HG03571 (cell line): ENCODE results near the gene MTERF4.

Experiments
- ATAC-seq: cut with Tn5 transposase; IDR thresholded peaks from one replicate; pipeline ENCODE4 v1.9.1; 2021; ENCODE audit not compliant: unreplicated experiment

Gene MTERF4, protein sequence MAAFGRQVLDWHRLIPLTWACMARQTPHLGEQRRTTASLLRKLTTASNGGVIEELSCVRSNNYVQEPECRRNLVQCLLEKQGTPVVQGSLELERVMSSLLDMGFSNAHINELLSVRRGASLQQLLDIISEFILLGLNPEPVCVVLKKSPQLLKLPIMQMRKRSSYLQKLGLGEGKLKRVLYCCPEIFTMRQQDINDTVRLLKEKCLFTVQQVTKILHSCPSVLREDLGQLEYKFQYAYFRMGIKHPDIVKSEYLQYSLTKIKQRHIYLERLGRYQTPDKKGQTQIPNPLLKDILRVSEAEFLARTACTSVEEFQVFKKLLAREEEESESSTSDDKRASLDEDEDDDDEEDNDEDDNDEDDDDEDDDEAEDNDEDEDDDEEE

DNA sequence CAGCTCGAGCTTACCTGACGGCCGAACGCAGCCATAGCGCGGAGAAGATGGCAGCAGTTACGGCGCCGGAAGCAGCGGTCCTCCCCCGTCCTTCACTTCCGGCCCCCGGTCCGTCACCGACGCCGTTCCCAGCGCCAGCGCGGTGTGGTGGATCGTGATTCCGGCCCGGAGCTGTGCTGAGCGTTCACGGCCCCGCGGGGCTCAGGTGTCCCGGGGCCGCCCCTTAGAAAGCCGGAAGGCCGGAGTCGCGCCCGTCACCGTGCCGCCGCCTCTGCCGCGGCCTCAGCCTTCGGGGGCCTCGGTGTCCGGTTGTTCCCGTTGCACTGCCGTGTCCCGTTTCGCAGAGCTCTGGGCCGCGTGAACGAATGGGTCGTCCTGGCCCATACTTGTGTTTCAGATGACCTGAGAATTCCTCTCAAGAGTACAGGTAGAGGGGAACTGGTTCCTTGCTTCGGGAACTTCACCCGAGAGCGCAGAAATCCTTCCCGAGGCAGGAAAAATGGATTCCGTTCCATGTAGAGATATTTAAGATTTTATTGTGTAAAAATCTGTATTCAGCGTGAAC is at the start of gene MTERF4:
Gene MTERF4 (minus strand): TSS at position 49 of the 565 bp plus-strand sequence. CDS start 14 bp downstream, at position 35.
- ATAC-seq, result peak; percentile 87

DNA sequence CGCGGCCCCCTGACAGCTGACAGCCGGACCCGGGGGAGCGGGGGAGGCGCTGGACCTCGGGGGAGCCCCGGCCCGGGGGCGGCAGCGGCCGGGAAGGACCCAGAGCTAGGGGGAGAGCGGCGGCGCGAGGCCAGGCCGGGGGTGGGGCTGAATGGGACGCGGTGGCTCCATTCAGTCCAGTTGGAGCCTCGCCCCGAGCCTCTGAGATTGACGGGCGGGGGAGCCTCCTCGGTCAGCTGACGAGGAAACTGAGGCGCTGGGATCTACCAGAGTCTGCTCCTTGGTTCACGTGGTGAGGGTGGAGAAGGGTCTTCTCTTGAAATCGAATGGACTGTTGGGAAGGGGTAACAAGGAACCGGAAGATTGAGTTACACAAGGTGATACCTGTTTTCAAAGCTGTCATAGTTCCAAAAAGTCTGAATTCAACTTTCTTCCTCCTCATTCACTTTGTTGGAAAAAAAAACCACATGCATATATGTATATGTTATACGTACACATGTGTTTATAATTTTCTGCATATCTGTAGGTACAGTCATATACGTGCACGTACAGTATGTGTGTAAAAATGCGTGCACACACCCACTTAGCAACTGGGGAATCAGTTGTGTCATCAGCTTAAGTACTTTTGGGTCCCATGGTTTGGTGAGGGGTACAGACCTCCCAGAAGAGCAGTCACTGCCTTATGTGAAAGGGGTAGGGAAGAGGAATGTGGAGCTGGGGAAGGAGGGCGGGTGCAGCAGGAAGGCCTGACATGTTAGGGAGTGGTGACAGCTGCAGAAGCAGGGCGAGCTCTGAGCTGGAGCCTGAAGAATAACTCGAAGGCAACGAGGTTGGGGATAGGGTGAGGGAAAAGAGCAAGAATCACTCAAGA is 48.8 kb upstream of the MTERF4 start:
- ATAC-seq, result no peak

DNA sequence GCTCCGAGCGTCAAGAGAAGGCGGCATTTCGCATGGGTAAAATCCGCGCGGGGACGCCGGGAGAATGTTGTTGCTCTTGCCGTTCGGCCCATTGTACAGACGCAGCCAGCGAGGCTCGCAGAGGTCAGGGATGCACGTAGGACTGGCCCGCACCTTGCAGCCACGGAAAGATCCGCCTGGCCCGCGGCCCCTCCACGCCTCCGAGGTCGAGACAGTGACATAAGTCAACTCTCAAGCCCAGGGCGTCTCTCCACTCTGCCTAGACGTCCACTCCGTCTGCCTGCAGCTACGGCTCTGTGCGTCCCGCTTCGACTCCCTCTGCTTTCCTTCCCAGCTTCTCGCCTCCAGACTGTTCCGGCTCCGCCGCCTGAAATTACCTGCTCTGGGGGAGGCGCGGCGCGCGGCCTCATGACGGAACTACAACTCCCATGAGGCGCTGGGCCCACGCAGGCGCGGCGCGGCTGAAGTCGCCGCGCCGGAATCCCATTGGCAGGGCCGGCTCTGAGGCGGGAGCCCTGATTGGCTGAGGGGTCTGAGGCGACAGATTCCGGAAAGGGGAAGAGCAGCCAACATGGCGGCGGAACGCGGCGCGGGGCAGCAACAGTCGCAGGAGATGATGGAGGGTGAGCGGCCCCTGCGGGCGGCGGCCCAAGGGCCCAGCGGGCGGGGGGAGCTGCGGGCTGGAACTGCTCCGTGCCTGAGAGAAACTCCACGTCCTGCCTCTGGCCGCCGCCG is 48.0 kb upstream of the MTERF4 start, which contains the start of gene PPP1R7:
Gene PPP1R7 (plus strand): TSS at position 543 of the 735 bp plus-strand sequence. CDS start 29 bp downstream, at position 572.
- ATAC-seq, result peak; percentile 70

DNA sequence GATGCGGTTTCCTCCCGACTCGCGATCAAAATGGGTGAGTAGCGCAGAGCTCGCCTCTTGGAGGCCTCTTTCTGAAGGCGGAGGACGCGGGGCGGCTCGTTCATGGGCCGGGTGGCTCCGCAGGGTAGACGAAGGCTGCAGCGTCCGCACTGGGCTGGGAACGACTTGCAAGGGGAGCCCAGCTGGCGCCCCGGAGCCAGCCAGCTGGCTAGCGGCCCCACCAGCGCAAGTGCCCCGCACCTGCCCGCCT is 47.5 kb upstream of the MTERF4 start:
- peak; percentile 6 for ATAC-seq

DNA sequence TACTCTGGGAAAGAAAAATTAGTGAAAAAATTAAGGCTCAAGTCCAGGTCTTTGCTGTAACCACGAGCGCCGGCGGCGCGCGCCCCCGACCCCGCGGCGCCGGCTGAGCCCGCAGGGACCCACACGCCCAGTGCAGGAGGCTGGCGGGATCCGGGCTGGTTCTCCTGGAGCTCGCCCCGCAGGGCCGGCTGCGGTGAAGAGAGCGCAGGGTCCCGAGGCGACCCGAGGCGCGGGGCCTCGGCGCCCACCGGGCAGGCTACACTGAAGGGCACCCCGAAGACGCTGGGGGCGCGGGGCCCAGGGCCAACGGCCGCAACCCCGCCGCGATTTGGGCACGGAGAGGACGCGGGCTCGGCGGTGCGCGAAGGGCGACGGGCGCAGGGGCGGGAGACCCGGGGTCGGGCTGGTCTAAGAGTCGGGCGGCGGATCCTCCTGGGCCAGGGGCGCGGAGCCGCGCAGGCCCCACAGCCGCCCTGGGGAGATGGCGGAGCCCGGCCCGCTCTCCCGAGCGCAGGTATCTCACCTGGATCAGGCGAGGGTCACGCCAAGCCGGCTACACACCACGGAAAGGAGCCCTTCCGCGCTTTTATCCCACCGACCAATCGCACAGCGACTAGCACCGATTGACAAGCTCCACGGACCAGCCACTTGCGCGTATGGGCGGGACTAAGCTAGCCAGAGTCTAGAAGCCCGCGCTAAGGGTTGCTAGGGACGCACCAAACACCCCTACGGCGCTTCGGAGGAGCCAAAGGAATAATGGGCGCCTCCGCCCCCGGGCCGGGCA is 47.0 kb upstream of the MTERF4 start, which contains the start of gene PASK:
Gene PASK (minus strand): TSS at position 582 of the 784 bp plus-strand sequence. CDS start 6,440 bp downstream, outside the sequence.
- peak; percentile 77 for ATAC-seq

DNA sequence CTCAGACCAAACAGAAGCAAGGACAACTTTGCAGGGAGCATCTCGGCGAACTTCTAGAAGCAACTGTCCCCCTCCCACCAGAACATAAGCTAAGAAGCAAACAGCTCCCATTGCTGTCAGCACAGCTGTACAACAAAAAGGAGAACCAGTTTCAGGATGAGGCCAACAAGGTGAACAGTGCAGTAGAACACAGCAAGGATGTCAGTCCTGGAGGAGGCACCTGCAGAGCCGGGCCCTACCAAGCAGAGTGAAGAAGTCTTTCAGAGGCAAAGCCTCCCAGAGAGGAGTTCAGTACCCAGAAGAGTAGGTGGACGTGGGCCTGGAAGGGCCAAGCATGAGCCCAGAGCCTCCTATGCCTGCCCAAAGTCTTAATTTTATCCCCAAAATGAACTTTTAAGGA is 46.2 kb upstream of the MTERF4 start:
- ATAC-seq, result no peak

DNA sequence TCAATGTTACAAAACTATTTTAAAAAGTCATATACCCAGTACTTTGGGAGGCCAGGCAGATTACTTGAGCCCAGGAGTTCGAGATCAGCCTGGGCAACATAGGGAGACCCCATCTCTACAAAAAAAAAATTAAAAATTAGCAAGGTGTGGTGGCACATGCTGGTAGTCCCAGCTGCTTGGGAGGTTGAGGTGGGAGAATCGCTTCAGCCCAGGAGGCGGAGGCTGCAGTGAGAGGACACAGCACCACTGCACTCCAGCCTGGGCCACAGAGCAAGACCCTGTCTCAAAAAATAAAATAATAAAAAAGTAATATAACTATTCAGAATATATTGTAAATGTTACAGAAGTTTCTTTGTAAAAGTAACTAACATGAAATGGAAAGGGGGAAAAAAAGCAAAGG is 45.2 kb upstream of the MTERF4 start:
- no peak for ATAC-seq

DNA sequence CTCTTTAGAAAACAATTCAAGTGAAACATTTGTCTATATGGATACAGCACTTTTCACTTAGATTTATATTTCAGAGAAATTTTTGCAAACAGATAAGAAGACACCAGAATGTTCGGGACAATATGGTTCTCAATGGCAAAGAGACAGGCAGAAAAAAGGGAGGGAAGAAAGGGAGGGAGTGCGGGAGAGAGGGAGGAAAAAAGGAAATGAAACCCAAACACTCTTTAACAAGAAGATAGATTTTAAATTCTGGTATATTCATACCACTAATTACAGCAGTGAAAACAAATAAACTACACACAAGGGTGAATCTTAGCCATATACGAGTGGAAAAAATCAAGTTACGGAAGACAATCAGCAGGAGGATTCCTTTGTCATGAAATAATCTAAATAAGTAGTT is 44.2 kb upstream of the MTERF4 start:
- ATAC-seq, result no peak

DNA sequence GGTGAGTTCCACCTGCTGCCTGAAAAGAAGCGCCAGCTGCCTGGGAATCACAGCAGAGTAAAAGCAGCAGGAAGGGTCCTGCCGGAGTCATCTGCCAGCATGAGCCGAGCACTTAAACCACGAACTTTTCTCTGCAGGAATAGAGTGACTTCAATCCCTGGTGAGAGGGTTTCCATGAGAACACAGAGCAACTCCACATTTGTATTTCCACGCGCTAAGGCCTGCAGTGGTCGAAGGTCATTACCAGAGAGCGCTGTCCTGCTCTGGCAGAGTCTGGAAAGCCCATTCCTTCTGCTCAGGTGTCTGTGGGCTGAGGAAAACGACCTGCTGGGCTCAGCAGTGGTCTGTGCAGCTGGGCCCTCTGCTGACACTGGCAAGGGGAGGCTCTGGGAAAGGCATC is 40.5 kb upstream of the MTERF4 start:
- no peak for ATAC-seq

DNA sequence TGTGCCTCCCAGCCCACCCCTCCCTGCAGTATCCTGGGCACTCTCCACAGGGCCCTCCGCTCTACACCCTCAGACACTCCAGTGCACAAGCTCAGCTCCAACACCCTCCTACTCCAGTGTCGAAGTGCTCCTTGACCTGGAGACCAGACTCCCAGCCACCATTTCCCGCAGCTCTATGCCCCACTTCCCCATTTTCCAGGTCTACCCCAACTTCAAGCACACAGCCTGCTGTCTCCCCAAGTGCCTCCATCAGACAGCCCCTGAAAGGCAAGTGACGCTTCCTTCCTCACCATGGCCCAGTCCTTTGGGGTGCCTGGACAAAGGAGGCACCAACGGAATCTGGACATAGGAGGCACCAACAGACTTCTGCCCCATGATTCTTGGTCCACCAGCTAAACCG is 40.0 kb upstream of the MTERF4 start:
- ATAC-seq, result no peak

DNA sequence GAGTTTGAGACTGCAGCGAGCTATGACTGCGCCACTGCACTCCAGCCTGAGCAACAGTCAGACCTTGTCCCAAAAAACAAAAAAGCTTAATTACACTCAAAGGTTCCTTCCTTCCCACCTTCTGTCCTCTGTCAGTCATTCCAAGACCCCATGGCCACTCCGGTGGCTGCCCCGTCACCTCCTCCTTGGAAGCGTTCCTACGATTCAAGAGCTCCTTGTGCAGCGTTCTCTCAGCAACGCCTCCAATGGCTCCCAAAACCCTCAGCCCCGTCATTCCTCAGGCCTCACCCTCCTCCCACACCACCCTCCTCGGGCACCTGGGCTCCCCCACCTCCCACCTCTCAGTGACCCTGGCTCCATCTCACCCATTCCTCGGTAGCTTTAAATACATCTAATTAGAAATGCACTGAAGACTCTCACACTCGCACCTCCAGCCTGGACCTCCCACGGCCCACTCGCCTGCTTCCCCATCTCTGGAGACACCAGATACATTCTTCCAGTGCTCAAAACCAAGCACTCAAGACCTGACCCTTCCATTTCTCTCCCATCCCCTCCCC is 39.2 kb upstream of the MTERF4 start:
- ATAC-seq, result no peak

DNA sequence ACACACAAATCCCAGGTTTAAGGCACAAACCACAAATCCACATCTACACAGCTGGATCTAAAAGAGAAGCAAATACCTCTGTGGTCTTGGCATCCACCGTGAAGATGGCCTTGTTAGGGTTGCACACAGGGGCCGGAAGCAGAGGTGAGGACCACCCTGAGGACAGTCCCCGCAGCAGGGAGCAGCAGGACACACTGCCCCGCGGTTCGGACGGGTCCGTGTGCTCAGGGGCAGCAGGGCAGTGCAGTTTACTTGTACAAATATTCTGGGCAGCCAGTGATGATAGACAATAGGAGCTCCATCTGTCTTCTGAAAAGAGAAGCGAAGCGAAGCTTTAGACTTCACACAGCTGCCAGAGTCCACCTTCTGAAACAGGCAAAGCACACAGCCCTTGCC is 38.4 kb upstream of the MTERF4 start:
- no peak for ATAC-seq

DNA sequence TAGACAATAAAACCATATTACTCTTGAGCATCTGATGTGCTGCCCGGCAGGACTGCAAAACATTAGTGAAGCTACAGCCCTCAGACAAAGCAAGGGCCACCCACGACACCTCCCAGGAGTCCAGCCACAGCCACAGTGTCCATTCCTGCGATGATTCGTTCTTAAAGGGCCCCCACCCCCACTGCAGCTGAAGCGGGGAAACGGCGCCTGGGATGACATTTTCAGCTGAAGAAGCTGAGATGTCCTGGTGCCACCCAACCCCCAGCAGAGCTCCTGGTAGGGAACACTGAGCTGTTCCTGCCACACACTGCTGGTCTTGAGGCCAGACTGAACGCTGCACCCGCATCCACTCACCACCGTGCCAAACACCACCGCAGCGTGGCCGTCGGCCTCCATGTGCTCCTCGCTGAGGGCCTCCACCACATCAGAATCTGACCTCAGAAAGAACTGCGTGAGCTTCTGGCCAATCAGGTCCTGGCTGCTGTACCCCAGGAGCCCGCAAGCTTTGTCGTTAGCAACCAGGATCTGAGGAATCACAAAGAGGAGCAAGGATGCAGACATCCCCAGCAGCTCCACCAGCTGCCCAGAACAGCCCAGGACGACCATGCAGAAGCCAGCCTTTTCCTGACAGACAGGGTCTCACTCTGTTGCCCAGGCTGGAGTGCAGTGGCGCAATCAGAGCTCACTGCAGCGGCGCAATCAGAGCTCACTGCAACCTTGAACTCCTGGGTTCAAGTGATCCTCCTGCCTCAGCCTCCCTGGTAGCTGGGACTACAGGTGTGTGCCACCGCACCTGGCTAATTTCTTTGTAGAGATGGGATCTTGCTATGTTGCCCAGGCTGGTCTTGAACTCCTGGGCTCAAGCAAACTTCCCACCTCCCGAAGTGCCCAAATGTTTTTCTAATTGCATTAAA is 37.7 kb upstream of the MTERF4 start:
- ATAC-seq, result no peak

DNA sequence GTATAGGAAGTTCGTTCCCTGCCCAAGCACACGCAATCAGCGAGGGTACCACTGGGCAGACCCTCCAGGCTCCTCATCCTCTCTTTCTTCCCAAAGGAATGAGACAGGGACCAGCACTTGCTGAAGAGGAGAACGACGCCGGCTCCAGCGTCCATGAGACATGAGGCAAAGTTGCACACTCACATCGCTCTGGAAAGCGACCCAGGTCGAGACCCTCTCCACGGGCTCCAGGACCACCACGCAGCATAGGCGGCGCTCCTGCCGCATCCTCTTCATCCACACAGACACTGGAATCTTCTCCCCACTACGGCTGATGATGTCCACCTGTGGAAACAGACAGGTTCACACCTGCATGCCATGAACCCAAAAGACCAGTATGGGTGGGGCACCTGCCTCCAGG is 36.4 kb upstream of the MTERF4 start:
- no peak for ATAC-seq

DNA sequence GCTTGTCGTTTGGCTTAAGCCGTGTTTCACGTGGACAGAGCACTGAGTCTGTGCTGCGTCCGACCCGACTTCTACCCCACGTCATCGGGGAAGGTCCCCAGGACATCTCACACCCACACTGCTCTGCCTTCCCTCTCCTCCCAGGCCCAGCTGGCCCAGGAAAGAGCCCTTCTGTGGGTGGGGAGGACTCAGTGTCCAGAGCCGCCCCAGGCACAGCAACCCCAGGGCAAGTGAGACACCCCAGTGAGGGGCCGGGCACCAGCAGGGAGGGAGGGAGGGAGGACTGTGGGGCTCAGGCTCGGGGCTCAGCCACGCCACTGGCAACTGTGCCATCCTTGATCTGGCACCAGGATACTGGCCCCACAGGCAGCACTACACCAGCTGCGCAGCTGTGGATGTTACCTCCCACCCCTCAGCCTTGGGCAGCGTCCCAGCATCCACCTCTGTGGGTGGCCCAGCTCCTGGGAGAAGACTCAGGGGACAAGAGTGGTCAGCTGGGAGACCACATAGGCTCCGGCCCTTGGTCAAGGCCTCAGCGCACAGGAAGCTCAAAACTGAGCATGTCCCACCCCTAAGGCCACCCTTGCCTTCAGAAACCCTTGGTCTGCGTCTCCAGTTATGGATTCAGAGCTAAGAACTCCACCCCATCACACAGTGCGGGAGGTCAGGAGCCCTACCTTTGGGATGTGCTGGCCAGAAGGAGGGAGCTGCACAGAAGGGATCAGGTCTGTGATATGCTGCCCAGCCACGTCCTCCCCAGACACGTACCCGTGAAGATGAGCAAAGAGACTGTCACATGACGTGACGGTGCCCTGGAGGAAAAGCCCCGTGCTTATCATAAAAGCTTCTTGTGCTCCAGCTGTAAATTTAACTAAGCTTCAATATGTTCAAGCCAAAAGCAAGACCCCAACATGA is 35.4 kb upstream of the MTERF4 start:
- no peak for ATAC-seq

DNA sequence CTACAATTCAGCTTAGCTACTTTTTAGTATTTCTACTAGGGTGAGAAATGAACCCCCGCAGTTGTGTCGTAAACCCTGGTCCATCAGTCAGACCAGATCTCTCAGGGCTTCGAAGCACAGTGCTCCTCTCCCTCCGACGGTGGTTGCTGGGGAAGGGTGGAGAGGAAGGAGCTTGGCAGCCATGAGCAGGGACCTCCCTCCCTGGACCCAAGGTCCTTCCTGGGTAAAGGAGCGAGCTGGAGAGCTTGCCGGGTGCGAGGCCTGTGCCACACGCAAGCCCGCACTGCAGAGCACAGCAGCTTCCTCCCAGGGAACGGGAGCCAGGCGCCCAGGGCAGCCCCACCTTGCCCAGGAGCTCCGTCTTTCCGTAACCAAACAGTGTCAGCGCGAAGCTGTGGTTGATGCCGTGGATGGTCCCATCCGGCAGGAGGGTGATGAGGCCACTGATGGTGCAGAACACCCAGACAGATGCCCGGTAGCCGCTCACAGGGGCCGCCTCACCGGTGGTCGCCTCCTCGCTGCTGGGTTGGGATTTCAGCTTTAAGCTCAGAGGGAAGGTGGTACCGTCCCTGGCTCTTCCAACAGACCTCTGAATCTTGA is 34.7 kb upstream of the MTERF4 start:
- ATAC-seq, result no peak

DNA sequence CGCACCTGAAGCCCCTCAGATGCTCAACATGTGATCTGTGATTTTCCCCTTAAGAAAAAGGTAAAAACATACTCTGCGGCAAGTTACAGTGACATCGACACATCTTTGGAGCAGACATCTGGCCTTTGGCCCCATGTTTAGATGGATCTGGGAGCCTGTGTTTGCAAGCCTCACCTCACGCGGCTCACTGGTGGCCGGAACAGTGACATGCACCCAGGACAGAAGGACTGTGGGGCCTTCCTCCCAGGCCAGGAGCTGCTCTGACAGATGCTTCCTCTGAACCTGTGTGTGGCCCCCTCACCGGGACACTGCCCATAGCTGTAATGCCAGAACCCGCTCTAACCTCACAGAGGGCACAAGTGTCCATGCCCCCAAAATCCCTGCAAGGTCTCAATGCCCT is 34.1 kb upstream of the MTERF4 start:
- ATAC-seq, result no peak

DNA sequence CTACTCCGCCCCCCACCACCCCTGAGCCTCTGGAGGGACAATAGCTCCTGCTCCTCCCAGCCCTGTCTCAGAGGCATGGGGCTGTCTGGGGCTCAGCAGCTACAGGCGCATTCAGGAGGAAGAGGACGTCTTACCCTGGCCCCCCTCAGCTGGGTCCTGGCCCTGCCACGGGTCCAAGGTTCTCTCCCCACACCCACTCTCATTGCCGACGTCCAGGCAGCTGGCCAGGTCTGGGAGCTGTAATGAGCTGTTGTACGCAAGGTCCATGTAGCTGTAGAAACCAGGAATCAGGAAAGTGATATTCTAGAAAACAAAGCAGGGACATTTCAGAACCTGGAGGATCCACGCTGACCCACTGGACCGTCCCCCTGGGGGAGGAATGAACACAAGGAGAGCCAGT is 33.6 kb upstream of the MTERF4 start:
- ATAC-seq, result no peak
